ENCODE results near the gene TAS2R41.

Gene TAS2R41

GRCh38 chr7:143439866-143440265, 37.8 kb upstream of the TAS2R41 start:
- H3K27ac ChIP-seq, result no peak overlapping the region
- no peaks in the 10 kb centered on the region for H3K36me3 ChIP-seq (ENCODE audit: insufficient read depth, low read length)
- no peak overlapping the region for H3K9ac ChIP-seq (ENCODE audit: insufficient read length)
- no peak overlapping the region for H3K4me3 ChIP-seq
- no peak for TF ChIP-seq POLR2AphosphoS5 (IDR thresholded peaks at IDR 0.05; ENCODE audit: borderline replicate concordance, low read depth, low read length)
- no peak for TF ChIP-seq EZH2 (IDR thresholded peaks at IDR 0.05)
- no peak for TF ChIP-seq FOXP2 (optimal IDR thresholded peaks at IDR 0.05; ENCODE audit: control extremely low read depth, extremely low read length, insufficient read depth)
- no peaks in the 10 kb centered on the region for H3K9me3 ChIP-seq (ENCODE audit: low read depth, low read length)
- no peak for DNase-seq (ENCODE audit: low read depth, low spot score)

- H3K9me3 ChIP-seq (ENCODE audit: low read depth, low read length), result no peaks in the 10 kb centered on the region
- no peak within 1 kb of the TSS for H3K9ac ChIP-seq (ENCODE audit: insufficient read length)
- DNase-seq (ENCODE audit: low read depth, low spot score), result no peak
- TF ChIP-seq FOXP2 (optimal IDR thresholded peaks at IDR 0.05; ENCODE audit: control extremely low read depth, extremely low read length, insufficient read depth) (no peak), POLR2AphosphoS5 (IDR thresholded peaks at IDR 0.05; ENCODE audit: borderline replicate concordance, low read depth, low read length) (no peak), EZH2 (IDR thresholded peaks at IDR 0.05) (no peak)
- no peaks in the 10 kb centered on the region for H3K36me3 ChIP-seq (ENCODE audit: insufficient read depth, low read length)
- no peak within 1 kb of the TSS for H3K27ac ChIP-seq
- H3K4me3 ChIP-seq, result no peak within 1 kb of the TSS
Observed at GRCh38 chr7:143443153-143443552, 34.5 kb upstream of the TAS2R41 start, which contains the start of gene TAS2R60. TAS2R60 (plus strand) TSS chr7:143443453; CDS start chr7:143443453, 0 bp downstream.

- no peak for TF ChIP-seq FOXP2 (optimal IDR thresholded peaks at IDR 0.05; ENCODE audit: control extremely low read depth, extremely low read length, insufficient read depth)
- H3K4me3 ChIP-seq, result no peak overlapping the region
Observed at GRCh38 chr7:143444063-143444782, 33.5 kb upstream of the TAS2R41 start.

GRCh38 chr7:143444785-143445184, 32.9 kb upstream of the TAS2R41 start:
- Histone ChIP-seq H3K9me3 (ENCODE audit: low read depth, low read length) (no peaks in the 10 kb centered on the region), H3K36me3 (ENCODE audit: insufficient read depth, low read length) (no peaks in the 10 kb centered on the region), H3K4me3 (no peak overlapping the region), H3K9ac (ENCODE audit: insufficient read length) (no peak overlapping the region), H3K27ac (no peak overlapping the region)
- no peak for DNase-seq (ENCODE audit: low read depth, low spot score)
- TF ChIP-seq FOXP2 (optimal IDR thresholded peaks at IDR 0.05; ENCODE audit: control extremely low read depth, extremely low read length, insufficient read depth) (no peak), EZH2 (IDR thresholded peaks at IDR 0.05) (no peak), POLR2AphosphoS5 (IDR thresholded peaks at IDR 0.05; ENCODE audit: borderline replicate concordance, low read depth, low read length) (no peak)

More at GRCh38 chr7:143444063-143444782, 33.5 kb upstream of the TAS2R41 start:
- no peaks in the 10 kb centered on the region for H3K36me3 ChIP-seq (ENCODE audit: insufficient read depth, low read length)
- no peak overlapping the region for H3K9ac ChIP-seq (ENCODE audit: insufficient read length)
- no peak overlapping the region for H3K27ac ChIP-seq
- DNase-seq (ENCODE audit: low read depth, low spot score), result no peak
- H3K9me3 ChIP-seq (ENCODE audit: low read depth, low read length), result no peaks in the 10 kb centered on the region

GRCh38 chr7:143447466-143447865, 30.2 kb upstream of the TAS2R41 start:
- DNase-seq (ENCODE audit: low read depth, low spot score), result no peak
- Histone ChIP-seq H3K4me3 (no peak overlapping the region), H3K27ac (no peak overlapping the region), H3K9ac (ENCODE audit: insufficient read length) (no peak overlapping the region), H3K36me3 (ENCODE audit: insufficient read depth, low read length) (no peaks in the 10 kb centered on the region), H3K9me3 (ENCODE audit: low read depth, low read length) (no peaks in the 10 kb centered on the region)
- TF ChIP-seq FOXP2 (optimal IDR thresholded peaks at IDR 0.05; ENCODE audit: control extremely low read depth, extremely low read length, insufficient read depth) (no peak), EZH2 (IDR thresholded peaks at IDR 0.05) (no peak), POLR2AphosphoS5 (IDR thresholded peaks at IDR 0.05; ENCODE audit: borderline replicate concordance, low read depth, low read length) (no peak)

GRCh38 chr7:143448429-143448828, 29.2 kb upstream of the TAS2R41 start:
- Histone ChIP-seq H3K36me3 (ENCODE audit: insufficient read depth, low read length) (no peaks in the 10 kb centered on the region), H3K9ac (ENCODE audit: insufficient read length) (no peak overlapping the region), H3K9me3 (ENCODE audit: low read depth, low read length) (no peaks in the 10 kb centered on the region), H3K4me3 (no peak overlapping the region), H3K27ac (no peak overlapping the region)
- no peak for DNase-seq (ENCODE audit: low read depth, low spot score)
- TF ChIP-seq EZH2 (IDR thresholded peaks at IDR 0.05), result no peak
- TF ChIP-seq FOXP2 (optimal IDR thresholded peaks at IDR 0.05; ENCODE audit: control extremely low read depth, extremely low read length, insufficient read depth), result no peak
- no peak for TF ChIP-seq POLR2AphosphoS5 (IDR thresholded peaks at IDR 0.05; ENCODE audit: borderline replicate concordance, low read depth, low read length)

GRCh38 chr7:143449793-143450192, 27.9 kb upstream of the TAS2R41 start:
- Histone ChIP-seq H3K4me3 (no peak overlapping the region), H3K27ac (no peak overlapping the region), H3K9ac (ENCODE audit: insufficient read length) (no peak overlapping the region), H3K36me3 (ENCODE audit: insufficient read depth, low read length) (no peaks in the 10 kb centered on the region), H3K9me3 (ENCODE audit: low read depth, low read length) (no peaks in the 10 kb centered on the region)
- no peak for DNase-seq (ENCODE audit: low read depth, low spot score)
- TF ChIP-seq FOXP2 (optimal IDR thresholded peaks at IDR 0.05; ENCODE audit: control extremely low read depth, extremely low read length, insufficient read depth), result no peak
- TF ChIP-seq POLR2AphosphoS5 (IDR thresholded peaks at IDR 0.05; ENCODE audit: borderline replicate concordance, low read depth, low read length), result no peak
- TF ChIP-seq EZH2 (IDR thresholded peaks at IDR 0.05), result no peak

- no peaks in the 10 kb centered on the region for H3K9me3 ChIP-seq (ENCODE audit: low read depth, low read length)
- no peak overlapping the region for H3K9ac ChIP-seq (ENCODE audit: insufficient read length)
- H3K4me3 ChIP-seq, result no peak overlapping the region
- TF ChIP-seq FOXP2 (optimal IDR thresholded peaks at IDR 0.05; ENCODE audit: control extremely low read depth, extremely low read length, insufficient read depth), result no peak
- TF ChIP-seq POLR2AphosphoS5 (IDR thresholded peaks at IDR 0.05; ENCODE audit: borderline replicate concordance, low read depth, low read length), result no peak
- TF ChIP-seq EZH2 (IDR thresholded peaks at IDR 0.05), result no peak
- no peak overlapping the region for H3K27ac ChIP-seq
- no peak for DNase-seq (ENCODE audit: low read depth, low spot score)
- H3K36me3 ChIP-seq (ENCODE audit: insufficient read depth, low read length), result no peaks in the 10 kb centered on the region
Observed at GRCh38 chr7:143451122-143451521, 26.6 kb upstream of the TAS2R41 start.

- H3K4me3 ChIP-seq, result no peak overlapping the region
- H3K9me3 ChIP-seq (ENCODE audit: low read depth, low read length), result no peaks in the 10 kb centered on the region
- H3K27ac ChIP-seq, result no peak overlapping the region
- no peaks in the 10 kb centered on the region for H3K36me3 ChIP-seq (ENCODE audit: insufficient read depth, low read length)
- no peak for DNase-seq (ENCODE audit: low read depth, low spot score)
- TF ChIP-seq EZH2 (IDR thresholded peaks at IDR 0.05), result no peak
- no peak for TF ChIP-seq POLR2AphosphoS5 (IDR thresholded peaks at IDR 0.05; ENCODE audit: borderline replicate concordance, low read depth, low read length)
- TF ChIP-seq FOXP2 (optimal IDR thresholded peaks at IDR 0.05; ENCODE audit: control extremely low read depth, extremely low read length, insufficient read depth), result no peak
- H3K9ac ChIP-seq (ENCODE audit: insufficient read length), result no peak overlapping the region
Observed at GRCh38 chr7:143451746-143452145, 25.9 kb upstream of the TAS2R41 start.
